HUES6 (cell line): ENCODE data around the gene COMMD9.

Experiments used
- H3K27ac ChIP-seq: 2 replicates; pipeline ENCODE4 v1.7.0; 2013; ENCODE audit warnings: low read depth, mild to moderate bottlenecking, low read length, inconsistent platforms
- H3K27me3 ChIP-seq: 2 replicates; pipeline ENCODE4 v1.6.1; 2013; ENCODE audit warnings: low read length; ENCODE audit not compliant: control insufficient read depth, insufficient read depth
- H3K36me3 ChIP-seq: 2 replicates; pipeline ENCODE4 v1.6.1; 2013; ENCODE audit warnings: low read length; ENCODE audit not compliant: control insufficient read depth, insufficient read depth
- H3K4me1 ChIP-seq: 2 replicates; pipeline ENCODE4 v1.6.1; 2013; ENCODE audit warnings: low read length; ENCODE audit not compliant: control insufficient read depth, insufficient read depth
- H3K4me3 ChIP-seq: 2 replicates; pipeline ENCODE4 v1.5.1; 2013; ENCODE audit warnings: low read depth, low read length
- H3K9ac ChIP-seq: one replicate; pipeline ENCODE4 v1.6.1; 2013; ENCODE audit warnings: mild to moderate bottlenecking, low read length
- H3K9me3 ChIP-seq: 2 replicates; pipeline ENCODE4 v1.6.1; 2013; ENCODE audit warnings: low read depth, low read length; ENCODE audit not compliant: control insufficient read depth, insufficient read depth

The COMMD9 gene

DNA sequence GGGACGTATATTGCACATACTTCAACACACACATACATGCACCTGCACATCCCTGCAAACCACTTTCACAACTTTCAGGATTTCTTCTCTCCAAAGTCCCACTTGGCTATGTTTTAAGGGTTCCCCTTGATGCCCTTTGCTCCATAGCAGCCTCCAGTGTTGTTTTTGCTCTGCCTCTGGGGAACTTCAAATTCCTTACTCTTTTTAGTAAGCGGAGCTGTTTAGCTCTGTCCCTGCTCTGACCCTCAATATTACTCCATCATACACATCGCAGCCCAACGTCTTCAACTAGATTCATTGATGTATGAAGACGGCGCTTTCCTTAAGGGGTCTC lies 25.2 kb upstream of the COMMD9 start:
- Histone ChIP-seq H3K4me3 (no peak overlapping the region), H3K27me3 (peaks cover 2% of the 10 kb centered on the region; the same call in 1 of the 2 replicates), H3K4me1 (peaks cover 21% of the 10 kb centered on the region), H3K9ac (no peak overlapping the region), H3K9me3 (no peaks in the 10 kb centered on the region), H3K27ac (no peak overlapping the region), H3K36me3 (no peaks in the 10 kb centered on the region)

DNA sequence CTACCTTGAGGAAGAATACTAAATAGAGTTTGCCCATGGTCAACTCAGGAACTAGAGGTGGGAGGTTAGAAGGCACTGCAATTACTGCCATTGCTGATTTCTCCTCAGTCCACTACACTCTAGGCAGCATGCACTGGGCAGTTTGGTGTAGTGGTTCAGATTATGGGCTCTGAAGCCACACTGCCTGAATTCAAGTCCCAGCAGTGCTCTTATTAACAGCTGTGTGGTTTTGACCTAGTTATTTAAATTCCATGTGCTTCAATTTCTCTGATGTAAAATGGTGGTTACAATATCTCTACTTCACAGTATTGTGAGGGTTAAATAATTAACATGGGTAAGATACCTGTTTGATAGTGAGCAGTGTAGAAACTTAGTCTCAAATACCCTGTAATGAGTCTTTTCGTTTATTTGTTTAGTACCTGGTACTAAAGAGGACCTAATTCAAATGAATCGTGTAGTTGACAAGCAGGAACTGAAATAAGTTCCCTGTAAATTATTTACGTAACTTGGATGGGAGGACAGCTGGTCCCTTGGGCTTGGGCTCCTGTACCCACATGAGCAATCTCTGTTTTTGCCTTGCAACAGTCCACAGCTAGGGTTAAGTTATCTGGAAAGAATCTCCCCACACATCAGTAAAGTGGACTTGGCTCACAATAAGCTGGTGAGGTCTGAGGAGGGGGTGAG lies 24.7 kb upstream of the COMMD9 start:
- Histone ChIP-seq H3K4me1 (peaks cover 16% of the 10 kb centered on the region), H3K9me3 (no peaks in the 10 kb centered on the region), H3K27ac (no peak overlapping the region), H3K27me3 (peaks cover 2% of the 10 kb centered on the region; the same call in 1 of the 2 replicates), H3K36me3 (no peaks in the 10 kb centered on the region), H3K9ac (no peak overlapping the region), H3K4me3 (no peak overlapping the region)

DNA sequence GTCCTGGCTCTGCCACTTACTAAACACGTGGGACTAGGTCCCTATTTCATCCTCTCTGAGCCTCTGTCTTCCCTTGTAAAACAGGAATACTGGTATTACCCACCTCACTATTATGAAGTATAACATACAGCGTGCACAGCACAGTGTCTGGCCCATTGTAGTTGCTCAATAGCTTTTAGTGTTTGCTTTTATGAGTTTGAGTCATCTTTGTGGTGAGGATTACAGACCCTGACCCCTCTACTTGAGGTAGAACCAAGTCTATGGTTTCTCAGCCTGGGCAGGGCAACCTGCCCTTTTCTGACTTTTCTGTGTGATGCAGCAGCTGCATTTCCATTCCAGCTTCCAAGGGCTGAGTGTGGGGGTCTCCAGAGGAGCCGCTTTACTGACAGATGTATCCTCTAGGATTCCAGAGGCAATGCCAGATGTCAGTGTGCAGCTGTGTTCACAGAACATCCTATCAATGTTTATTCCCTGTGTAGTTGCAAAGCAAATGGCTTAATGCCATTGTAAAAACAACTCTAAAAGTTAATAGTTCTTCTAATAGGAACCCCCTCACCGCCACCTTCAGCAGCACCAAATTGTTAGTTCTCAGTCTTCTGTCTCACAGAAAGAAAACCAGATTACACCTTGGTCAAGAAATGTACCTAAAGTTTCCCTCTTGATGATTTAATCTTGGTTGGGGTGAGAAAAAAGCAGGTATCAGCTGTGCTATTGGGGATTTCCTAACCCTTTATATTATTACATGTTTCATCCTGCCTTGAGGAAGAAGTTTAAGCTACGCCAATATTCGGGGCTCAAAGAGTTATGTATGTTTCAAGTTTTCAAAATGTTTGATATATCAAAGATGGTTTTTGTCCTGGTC lies 23.6 kb upstream of the COMMD9 start:
- Histone ChIP-seq H3K9ac (no peak overlapping the region), H3K36me3 (no peaks in the 10 kb centered on the region), H3K4me1 (peaks cover 8% of the 10 kb centered on the region; the same call in 1 of the 2 replicates), H3K9me3 (no peaks in the 10 kb centered on the region), H3K27me3 (peaks cover 2% of the 10 kb centered on the region; the same call in 1 of the 2 replicates), H3K27ac (no peak overlapping the region), H3K4me3 (no peak overlapping the region)

DNA sequence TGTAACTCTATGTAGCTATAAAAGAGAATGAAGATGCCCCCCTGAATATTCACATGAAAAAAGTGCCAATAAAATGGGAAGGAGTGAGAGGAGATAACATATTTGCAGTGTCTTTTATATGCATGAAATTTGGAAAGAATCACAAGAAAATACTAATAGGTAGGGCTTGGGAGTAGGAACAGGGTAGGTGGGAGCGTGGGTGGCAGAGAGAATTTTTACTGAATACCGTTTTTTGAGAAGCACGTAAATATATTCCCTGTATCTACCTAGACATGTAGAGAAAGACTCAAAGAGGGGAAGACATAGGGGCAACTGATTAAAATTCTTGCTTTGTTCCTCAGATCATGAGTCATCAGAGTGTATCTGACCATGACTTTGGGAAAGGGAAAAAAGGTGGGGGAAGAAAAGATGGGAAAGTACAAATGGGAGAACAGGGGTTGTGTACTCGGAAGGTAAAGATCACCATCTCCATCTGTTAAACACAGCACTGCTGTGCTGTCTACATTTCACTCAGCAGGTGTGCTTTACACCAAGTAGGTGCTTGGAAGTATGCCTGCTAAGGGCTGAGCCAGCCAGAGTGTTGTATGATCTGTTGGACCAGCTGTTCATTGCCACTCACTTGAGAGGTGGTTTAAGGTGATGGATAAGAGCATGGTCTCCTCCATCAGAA lies 22.8 kb upstream of the COMMD9 start:
- peaks cover 8% of the 10 kb centered on the region; the same call in 1 of the 2 replicates for H3K4me1 ChIP-seq

DNA sequence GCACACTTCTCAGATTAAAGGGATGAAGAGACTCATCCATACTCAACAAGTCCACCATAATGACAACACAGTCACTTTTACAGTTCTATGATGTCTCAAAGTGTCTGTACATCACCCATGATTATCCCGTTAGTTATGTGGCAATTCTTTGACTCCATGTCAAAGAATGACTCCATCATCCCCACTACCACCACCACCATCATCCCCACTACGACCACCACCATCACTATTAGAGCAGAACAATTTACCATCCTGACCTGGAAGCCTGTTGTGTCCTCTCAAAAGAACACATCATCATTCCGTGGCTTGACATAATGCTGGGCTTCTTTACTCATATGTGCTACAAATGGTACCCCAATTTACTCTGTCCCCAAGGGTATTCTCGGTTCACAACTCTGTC lies 20.6 kb upstream of the COMMD9 start:
- H3K27ac ChIP-seq: no peak overlapping the region
- no peak overlapping the region for H3K4me3 ChIP-seq
- no peaks in the 10 kb centered on the region for H3K9me3 ChIP-seq
- H3K36me3 ChIP-seq: no peaks in the 10 kb centered on the region
- H3K27me3 ChIP-seq: peaks cover 2% of the 10 kb centered on the region; the same call in 1 of the 2 replicates
- H3K4me1 ChIP-seq: no peaks in the 10 kb centered on the region
- no peak overlapping the region for H3K9ac ChIP-seq

More for the DNA sequence above, 22.8 kb upstream of the COMMD9 start:
- H3K36me3 ChIP-seq: no peaks in the 10 kb centered on the region
- H3K27ac ChIP-seq: no peak overlapping the region
- no peak overlapping the region for H3K9ac ChIP-seq
- H3K27me3 ChIP-seq: peaks cover 2% of the 10 kb centered on the region; the same call in 1 of the 2 replicates
- H3K4me3 ChIP-seq: no peak overlapping the region
- no peaks in the 10 kb centered on the region for H3K9me3 ChIP-seq

DNA sequence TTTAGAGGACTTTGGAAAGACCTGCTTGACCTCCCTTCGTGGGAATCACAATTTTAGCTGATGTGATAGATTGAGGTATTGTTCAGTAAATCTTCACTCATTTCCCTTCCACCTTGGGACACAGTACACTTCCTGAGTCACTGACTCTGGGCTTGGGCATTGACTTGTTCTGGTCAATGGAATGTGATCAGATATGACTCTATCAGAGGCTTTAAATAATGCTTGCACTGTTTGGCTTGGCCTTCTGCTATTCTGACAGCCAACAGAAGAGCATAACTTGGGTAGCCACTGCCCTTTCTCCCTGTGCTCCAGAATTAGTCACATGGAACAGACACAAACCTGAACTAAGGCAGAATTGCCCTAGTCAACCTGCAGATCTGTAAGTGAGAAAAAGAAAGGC lies 19.4 kb upstream of the COMMD9 start:
- Histone ChIP-seq H3K27me3 (peaks cover 1% of the 10 kb centered on the region; the same call in 1 of the 2 replicates), H3K36me3 (no peaks in the 10 kb centered on the region), H3K4me3 (no peak overlapping the region), H3K27ac (no peak overlapping the region), H3K9ac (no peak overlapping the region), H3K9me3 (no peaks in the 10 kb centered on the region), H3K4me1 (no peaks in the 10 kb centered on the region)

DNA sequence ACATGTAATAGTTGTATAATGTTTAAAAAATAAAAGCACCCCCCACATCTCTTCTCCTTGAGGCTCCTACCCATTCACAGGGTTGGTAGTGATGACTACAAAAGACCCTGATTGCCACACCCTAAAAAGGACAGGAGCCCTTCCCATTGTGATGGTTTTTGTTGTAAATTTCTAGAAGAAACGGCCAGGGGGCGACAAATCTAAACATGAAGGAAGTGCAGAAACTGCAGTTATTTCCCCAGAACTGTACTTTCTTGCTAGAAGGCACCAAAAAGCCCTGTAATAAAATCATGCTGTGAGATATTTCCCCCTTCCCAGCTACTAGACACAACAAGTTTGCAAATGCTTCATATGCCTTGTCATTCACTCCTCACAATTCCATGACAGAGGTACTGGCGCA lies 17.7 kb upstream of the COMMD9 start:
- Histone ChIP-seq H3K4me3 (no peak overlapping the region), H3K4me1 (no peaks in the 10 kb centered on the region), H3K9ac (no peak overlapping the region), H3K27me3 (no peaks in the 10 kb centered on the region), H3K9me3 (no peaks in the 10 kb centered on the region), H3K36me3 (no peaks in the 10 kb centered on the region), H3K27ac (no peak overlapping the region)

DNA sequence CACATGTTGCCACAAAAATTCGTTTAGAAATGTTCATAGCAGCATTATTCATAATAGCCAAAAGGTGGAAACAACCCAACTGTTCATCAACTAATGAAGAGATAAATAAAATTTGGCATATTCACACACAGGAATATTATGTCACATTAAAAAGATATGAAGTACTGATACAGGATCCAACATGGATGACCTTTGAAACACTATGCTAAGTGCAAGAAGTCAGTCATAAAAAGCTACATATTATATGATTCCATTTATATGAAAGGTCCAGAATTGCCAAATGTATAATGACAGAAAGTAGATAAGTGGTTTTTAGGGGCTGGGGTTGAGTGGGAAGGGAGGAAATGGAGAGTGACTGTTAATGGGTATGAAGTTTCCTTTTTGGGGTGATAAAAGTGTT lies 15.8 kb upstream of the COMMD9 start:
- no peak overlapping the region for H3K27ac ChIP-seq
- no peak overlapping the region for H3K4me3 ChIP-seq
- H3K4me1 ChIP-seq: no peaks in the 10 kb centered on the region
- H3K36me3 ChIP-seq: no peaks in the 10 kb centered on the region
- no peak overlapping the region for H3K9ac ChIP-seq
- no peaks in the 10 kb centered on the region for H3K9me3 ChIP-seq
- H3K27me3 ChIP-seq: no peaks in the 10 kb centered on the region; the same call in 1 of the 2 replicates

DNA sequence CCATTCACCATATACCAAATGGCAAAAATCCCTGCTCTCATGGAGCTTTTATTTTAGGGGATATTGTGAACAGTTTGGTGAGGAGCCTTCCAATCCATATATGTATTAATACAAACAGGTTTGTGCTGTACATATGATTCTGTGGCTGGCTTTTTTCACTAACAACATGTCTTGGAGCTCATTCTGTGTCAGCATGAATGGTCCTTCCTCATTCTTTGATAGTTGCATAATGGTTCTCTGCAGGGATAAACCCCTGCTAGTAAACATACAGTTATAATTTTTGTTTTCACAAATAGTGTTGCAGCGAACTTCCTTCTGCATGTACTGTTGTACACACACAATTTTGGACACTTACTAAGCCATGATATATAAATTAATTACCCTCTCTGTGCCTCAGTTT lies 15.1 kb upstream of the COMMD9 start:
- H3K9me3 ChIP-seq: no peaks in the 10 kb centered on the region
- H3K4me3 ChIP-seq: no peak overlapping the region
- H3K27me3 ChIP-seq: no peaks in the 10 kb centered on the region; the same call in 1 of the 2 replicates
- H3K27ac ChIP-seq: no peak overlapping the region
- H3K9ac ChIP-seq: no peak overlapping the region
- no peaks in the 10 kb centered on the region for H3K4me1 ChIP-seq
- H3K36me3 ChIP-seq: no peaks in the 10 kb centered on the region

DNA sequence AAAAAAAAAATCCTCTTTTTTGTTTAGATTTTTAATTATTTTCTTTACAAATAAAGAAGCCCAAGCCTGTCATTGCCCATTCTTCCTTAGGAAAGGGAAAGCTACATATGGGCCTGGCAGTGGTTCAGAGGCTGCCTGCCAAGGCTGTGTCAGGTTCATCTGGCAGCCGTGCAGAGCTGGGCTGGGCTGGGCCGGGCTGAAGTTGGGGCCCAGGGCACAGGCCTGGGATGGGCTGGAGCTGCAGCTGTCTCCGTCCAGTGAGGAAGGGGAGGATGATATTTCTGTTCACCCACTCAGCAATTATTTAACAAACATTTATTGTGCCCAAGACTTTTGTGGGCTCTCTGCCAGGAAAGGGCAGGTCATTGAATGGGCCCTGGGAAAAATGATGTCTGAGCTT lies 11.4 kb upstream of the COMMD9 start:
- H3K9me3 ChIP-seq: no peaks in the 10 kb centered on the region
- H3K4me1 ChIP-seq: no peaks in the 10 kb centered on the region
- H3K27ac ChIP-seq: no peak overlapping the region
- H3K36me3 ChIP-seq: no peaks in the 10 kb centered on the region
- H3K9ac ChIP-seq: no peak overlapping the region
- no peak overlapping the region for H3K4me3 ChIP-seq
- no peaks in the 10 kb centered on the region; the same call in 1 of the 2 replicates for H3K27me3 ChIP-seq
